Caco-2 (cell line): ENCODE results near the gene TPD52L1. TPM values are rescaled to one million over a fixed set of nuclear protein-coding genes. Genes with fewer than 3 reads are reported as not detected.

Experiments used
- BruUV-seq: library from RNA; stranded (reverse); fragments of 400-500 nt; replicated peaks from 2 replicates; lab custom pipeline; 2021; lab: Mats Ljungman, UMichigan
- CTCF ChIA-PET: fragments of 300-600 bp; sonication (Branson Sonifier 250); formaldehyde crosslinking; loops from one replicate; lab custom pipeline; 2022; ENCODE audit warnings: antibody characterized with exemption; lab: Charles Lee
- POLR2A ChIA-PET: fragments of 300-600 bp; sonication (Branson Sonifier 250); formaldehyde crosslinking; loops from one replicate; lab custom pipeline; 2022; ENCODE audit warnings: antibody characterized with exemption; lab: Charles Lee
- DNase-seq, 2 experiments: peaks; one replicate each; pipeline versions ENCODE4 v3.0.0 to v3.0.0-alpha.2; 2020 to 2022
- H3K27me3 ChIP-seq: replicated peaks from 2 replicates; pipeline ENCODE4 v1.6.0; 2011; ENCODE audit warnings: low read length; ENCODE audit not compliant: control insufficient read depth, insufficient read depth
- H3K36me3 ChIP-seq: 2 replicates; pipeline ENCODE4 v1.5.1; 2011; ENCODE audit warnings: low read length; ENCODE audit not compliant: control insufficient read depth, insufficient read depth
- H3K4me1 ChIP-seq: fragments of 250-450 bp; sonication (Bioruptor Pico); 2 replicates; pipeline ENCODE4 v1.5.1; 2020; ENCODE audit warnings: mild to moderate bottlenecking
- H3K4me3 ChIP-seq: 2 replicates; pipeline ENCODE4 v1.5.1; 2011; ENCODE audit warnings: low read depth, mild to moderate bottlenecking, control low read depth, low read length
- H3K9me3 ChIP-seq: fragments of 250-450 bp; sonication (Bioruptor Pico); 2 replicates; pipeline ENCODE4 v1.5.1; 2020; ENCODE audit warnings: mild to moderate bottlenecking, moderate library complexity
- H3K27ac Mint-ChIP-seq: one replicate; pipeline ENCODE4 v1.8.0; 2022; ENCODE audit warnings: mixed read lengths; ENCODE audit not compliant: unreplicated experiment
- H3K27me3 Mint-ChIP-seq: one replicate; pipeline ENCODE4 v1.8.0; 2022; ENCODE audit warnings: mixed read lengths; ENCODE audit not compliant: insufficient read depth, unreplicated experiment
- H3K36me3 Mint-ChIP-seq: one replicate; pipeline ENCODE4 v1.8.0; 2022; ENCODE audit warnings: mild to moderate bottlenecking, mixed read lengths; ENCODE audit not compliant: insufficient read depth, unreplicated experiment
- H3K4me1 Mint-ChIP-seq: one replicate; pipeline ENCODE4 v1.8.0; 2022; ENCODE audit warnings: low read depth, mixed read lengths; ENCODE audit not compliant: unreplicated experiment
- H3K4me3 Mint-ChIP-seq: one replicate; pipeline ENCODE4 v1.8.0; 2022; ENCODE audit warnings: mild to moderate bottlenecking, moderate library complexity, mixed read lengths; ENCODE audit not compliant: unreplicated experiment
- H3K9me3 Mint-ChIP-seq: one replicate; pipeline ENCODE4 v1.8.0; 2022; ENCODE audit warnings: mixed read lengths; ENCODE audit not compliant: unreplicated experiment
- intact Hi-C: fragments of 100-400 bp; cut with micrococcal nuclease; formaldehyde crosslinking; loops from one replicate; pipeline ENCODE4 v1.10.0; 2022; ENCODE audit not compliant: unreplicated experiment
- total RNA-seq: library from RNA; stranded (reverse); gene quantifications from 2 replicates; pipeline ENCODE4 v1.2.3, GENCODE V29; 2022
- TF ChIP-seq, protein P1 (sequence below), 2 experiments: fragments of 200-600 bp in 1 of 2; IDR thresholded peaks; 1 replicate in 1 of 2; 2 replicates in 1 of 2; pipeline versions ENCODE4 v1.5.1 to v1.8.0; 2011 to 2022; ENCODE audit warnings: antibody characterized with exemption in 1 of 2, control low read depth in 1 of 2, inconsistent platforms in 1 of 2, low read depth in 1 of 2, low read length in 1 of 2, mild to moderate bottlenecking in 1 of 2, moderate library complexity in 1 of 2; ENCODE audit not compliant: insufficient read depth in 1 of 2, severe bottlenecking in 1 of 2, unreplicated experiment in 1 of 2

Gene TPD52L1
- total RNA-seq, 1 experiment from 2014 or later, result 83.9 TPM

DNA sequence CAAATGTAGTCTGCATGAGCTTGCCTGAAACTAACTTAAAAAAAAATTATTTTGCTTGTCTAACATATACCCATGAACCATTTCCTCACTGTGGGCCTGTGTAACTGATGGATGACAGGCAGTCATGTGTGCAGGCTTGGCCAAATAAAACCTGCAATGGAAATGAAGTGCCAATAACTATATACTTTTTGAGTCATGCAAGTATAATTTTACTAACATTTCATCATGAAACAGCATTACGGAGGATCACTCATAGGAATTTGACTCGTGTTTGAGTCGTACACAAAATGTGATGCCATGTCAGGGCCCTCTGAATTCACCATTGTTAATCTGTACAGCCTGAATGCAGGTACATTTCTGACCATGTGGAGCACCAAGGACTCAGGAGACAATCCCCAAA lies 101.6 kb downstream of the TPD52L1 start:
- ChIA-PET POLR2A (no interaction called here), CTCF (no interaction called here)
- no TSS peak for BruUV-seq
- no peak for DNase-seq
- no peak overlapping the region for H3K4me3 Mint-ChIP-seq
- H3K27ac Mint-ChIP-seq, result no peak overlapping the region
- no peaks in the 10 kb centered on the region for H3K9me3 Mint-ChIP-seq
- H3K36me3 Mint-ChIP-seq, result peaks cover 2% of the 10 kb centered on the region
- no peaks in the 10 kb centered on the region for H3K9me3 ChIP-seq
- intact Hi-C loops, result loop anchor here (5.0 kb wide), 1 partner anchor 63 kb away; no protein-coding TSS in a partner anchor
- no peaks in the 10 kb centered on the region for H3K36me3 ChIP-seq
- no peaks in the 10 kb centered on the region for H3K27me3 Mint-ChIP-seq
- H3K4me1 ChIP-seq, result no peaks in the 10 kb centered on the region
- no peaks in the 10 kb centered on the region for H3K4me1 Mint-ChIP-seq
- H3K4me3 ChIP-seq, result no peak overlapping the region
- TF ChIP-seq, protein P1, sequence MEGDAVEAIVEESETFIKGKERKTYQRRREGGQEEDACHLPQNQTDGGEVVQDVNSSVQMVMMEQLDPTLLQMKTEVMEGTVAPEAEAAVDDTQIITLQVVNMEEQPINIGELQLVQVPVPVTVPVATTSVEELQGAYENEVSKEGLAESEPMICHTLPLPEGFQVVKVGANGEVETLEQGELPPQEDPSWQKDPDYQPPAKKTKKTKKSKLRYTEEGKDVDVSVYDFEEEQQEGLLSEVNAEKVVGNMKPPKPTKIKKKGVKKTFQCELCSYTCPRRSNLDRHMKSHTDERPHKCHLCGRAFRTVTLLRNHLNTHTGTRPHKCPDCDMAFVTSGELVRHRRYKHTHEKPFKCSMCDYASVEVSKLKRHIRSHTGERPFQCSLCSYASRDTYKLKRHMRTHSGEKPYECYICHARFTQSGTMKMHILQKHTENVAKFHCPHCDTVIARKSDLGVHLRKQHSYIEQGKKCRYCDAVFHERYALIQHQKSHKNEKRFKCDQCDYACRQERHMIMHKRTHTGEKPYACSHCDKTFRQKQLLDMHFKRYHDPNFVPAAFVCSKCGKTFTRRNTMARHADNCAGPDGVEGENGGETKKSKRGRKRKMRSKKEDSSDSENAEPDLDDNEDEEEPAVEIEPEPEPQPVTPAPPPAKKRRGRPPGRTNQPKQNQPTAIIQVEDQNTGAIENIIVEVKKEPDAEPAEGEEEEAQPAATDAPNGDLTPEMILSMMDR (IDR thresholded peaks at IDR 0.05; ENCODE audit: insufficient read depth in 1 of 2, low read depth in 1 of 2, low read length in 1 of 2, severe bottlenecking in 1 of 2, unreplicated experiment in 1 of 2), result no peak
- H3K27me3 ChIP-seq, result no peaks in the 10 kb centered on the region

DNA sequence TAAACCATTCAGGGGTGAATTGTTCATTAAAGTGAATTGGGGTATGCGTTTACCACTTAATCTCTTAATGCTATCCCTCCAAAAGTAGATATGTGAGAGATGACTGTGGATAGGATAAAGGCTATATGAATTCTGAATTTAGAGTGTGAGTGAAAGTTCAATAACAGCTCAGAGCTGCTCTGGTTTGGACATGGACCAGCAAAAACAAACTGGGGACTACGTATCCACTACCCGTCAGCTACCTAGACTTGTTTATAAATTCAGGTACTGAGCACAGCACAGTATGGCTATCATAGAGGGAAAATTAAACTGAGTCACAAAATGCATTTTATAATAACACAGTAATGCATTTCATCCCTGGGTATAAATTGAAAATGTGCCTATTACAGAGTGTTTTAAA lies 103.8 kb downstream of the TPD52L1 start:
- TF ChIP-seq, protein P1 (IDR thresholded peaks at IDR 0.05; ENCODE audit: insufficient read depth in 1 of 2, low read depth in 1 of 2, low read length in 1 of 2, severe bottlenecking in 1 of 2, unreplicated experiment in 1 of 2), result no peak
- Histone ChIP-seq H3K27me3 (no peaks in the 10 kb centered on the region), H3K9me3 (no peaks in the 10 kb centered on the region), H3K36me3 (no peaks in the 10 kb centered on the region), H3K4me3 (no peak overlapping the region), H3K4me1 (no peaks in the 10 kb centered on the region)
- Mint-ChIP-seq H3K27me3 (no peaks in the 10 kb centered on the region), H3K9me3 (no peaks in the 10 kb centered on the region), H3K27ac (no peak overlapping the region), H3K36me3 (no peaks in the 10 kb centered on the region), H3K4me3 (no peak overlapping the region), H3K4me1 (no peaks in the 10 kb centered on the region)
- DNase-seq, result no peak
- no TSS peak for BruUV-seq
- ChIA-PET CTCF (no interaction called here), POLR2A (no interaction called here)
- intact Hi-C loops, result loop anchor here (5.0 kb wide), 1 partner anchor 65 kb away; no protein-coding TSS in a partner anchor

DNA sequence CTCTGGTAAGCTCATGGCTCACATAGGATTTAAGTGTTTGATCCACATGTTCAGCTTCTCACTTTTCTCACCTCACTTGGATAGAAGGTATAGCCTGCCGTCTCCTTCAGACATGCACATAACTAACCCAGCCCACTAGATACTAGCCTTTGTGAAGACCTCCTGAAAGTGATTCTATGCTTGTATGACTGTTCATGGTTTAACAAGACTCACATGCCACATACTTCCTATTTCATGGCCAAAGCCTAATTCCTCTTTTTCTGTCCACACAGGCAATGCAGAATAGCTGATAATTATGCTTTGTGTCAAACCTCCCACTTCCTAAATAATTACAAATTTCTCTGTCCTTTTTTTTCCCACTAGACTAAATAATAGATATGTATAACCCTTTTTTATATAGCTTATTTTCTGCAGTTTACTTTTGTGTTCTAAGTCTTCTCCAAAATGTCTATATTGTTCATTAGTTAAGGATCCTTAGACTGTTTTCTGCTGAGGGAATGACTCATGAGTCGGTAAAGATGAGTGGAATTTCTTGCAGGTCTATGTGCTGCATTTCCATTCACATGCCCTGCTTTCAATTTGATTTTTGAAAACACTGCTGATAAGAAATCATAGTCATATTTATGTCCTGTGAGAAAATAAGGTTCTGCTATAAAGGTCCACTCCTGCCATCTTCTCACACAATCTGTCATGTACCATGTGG lies 105.2 kb downstream of the TPD52L1 start:
- intact Hi-C loops, result loop anchor here (5.0 kb wide), 1 partner anchor 67 kb away; no protein-coding TSS in a partner anchor
- TF ChIP-seq, protein P1 (IDR thresholded peaks at IDR 0.05; ENCODE audit: insufficient read depth in 1 of 2, low read depth in 1 of 2, low read length in 1 of 2, severe bottlenecking in 1 of 2, unreplicated experiment in 1 of 2), result no peak
- CTCF ChIA-PET, result no interaction called here
- no peak overlapping the region for H3K27ac Mint-ChIP-seq
- BruUV-seq, result no TSS peak
- no peaks in the 10 kb centered on the region for H3K9me3 ChIP-seq
- no peak overlapping the region for H3K4me3 ChIP-seq
- no peaks in the 10 kb centered on the region for H3K9me3 Mint-ChIP-seq
- no peaks in the 10 kb centered on the region for H3K4me1 ChIP-seq
- H3K4me1 Mint-ChIP-seq, result no peaks in the 10 kb centered on the region
- POLR2A ChIA-PET, result no interaction called here
- DNase-seq, result no peak
- no peaks in the 10 kb centered on the region for H3K27me3 Mint-ChIP-seq
- no peak overlapping the region for H3K4me3 Mint-ChIP-seq
- H3K27me3 ChIP-seq, result no peaks in the 10 kb centered on the region
- no peaks in the 10 kb centered on the region for H3K36me3 Mint-ChIP-seq
- H3K36me3 ChIP-seq, result no peaks in the 10 kb centered on the region
